Left ventricle myocardium inferior (tissue), 1 donor: ENCODE measurements around the gene SGIP1. TPM values are rescaled to one million over a fixed set of nuclear protein-coding genes. Genes with fewer than 3 reads are reported as not detected.

Source experiments
- DNase-seq: peaks from one replicate; pipeline ENCODE4 v3.0.0-alpha.2; 2020
- H3K27ac ChIP-seq: fragments of 200-600 bp; replicated peaks from 2 replicates; pipeline ENCODE4 v1.8.0; 2021
- H3K27me3 ChIP-seq: fragments of 200-600 bp; 2 replicates; pipeline ENCODE4 v1.8.0; 2021; ENCODE audit warnings: low read depth
- H3K36me3 ChIP-seq: fragments of 200-600 bp; 2 replicates; pipeline ENCODE4 v1.8.0; 2021
- H3K4me1 ChIP-seq: fragments of 200-600 bp; 2 replicates; pipeline ENCODE4 v1.8.0; 2021
- H3K4me3 ChIP-seq: fragments of 200-600 bp; 2 replicates; pipeline ENCODE4 v1.8.0; 2021; ENCODE audit warnings: mild to moderate bottlenecking, moderate library complexity
- H3K9me3 ChIP-seq: fragments of 200-600 bp; replicated peaks from 2 replicates; pipeline ENCODE4 v1.8.0; 2021
- CTCF ChIP-seq: fragments of 200-600 bp; IDR thresholded peaks from 2 replicates; pipeline ENCODE4 v1.8.0; 2021; ENCODE audit warnings: antibody characterized with exemption, mild to moderate bottlenecking, borderline replicate concordance
- intact Hi-C: fragments of 100-400 bp; cut with micrococcal nuclease; formaldehyde crosslinking; loops from one replicate; pipeline ENCODE4 v1.11.0; 2022
- total RNA-seq: library from RNA; stranded (reverse); fragmentation: NEBNext Ultra II Directional; extraction: Animal tissue kit (Norgen Biotek cat#: 25700); gene quantifications from one replicate; pipeline ENCODE4 v1.2.1, GENCODE V29; 2021
- donor health status: DM: no; HTN: yes; CAD: no; lungs with severe emphysema.

SGIP1 gene
- total RNA-seq, 1 donor from 2014 or later = 9.0 TPM

DNA sequence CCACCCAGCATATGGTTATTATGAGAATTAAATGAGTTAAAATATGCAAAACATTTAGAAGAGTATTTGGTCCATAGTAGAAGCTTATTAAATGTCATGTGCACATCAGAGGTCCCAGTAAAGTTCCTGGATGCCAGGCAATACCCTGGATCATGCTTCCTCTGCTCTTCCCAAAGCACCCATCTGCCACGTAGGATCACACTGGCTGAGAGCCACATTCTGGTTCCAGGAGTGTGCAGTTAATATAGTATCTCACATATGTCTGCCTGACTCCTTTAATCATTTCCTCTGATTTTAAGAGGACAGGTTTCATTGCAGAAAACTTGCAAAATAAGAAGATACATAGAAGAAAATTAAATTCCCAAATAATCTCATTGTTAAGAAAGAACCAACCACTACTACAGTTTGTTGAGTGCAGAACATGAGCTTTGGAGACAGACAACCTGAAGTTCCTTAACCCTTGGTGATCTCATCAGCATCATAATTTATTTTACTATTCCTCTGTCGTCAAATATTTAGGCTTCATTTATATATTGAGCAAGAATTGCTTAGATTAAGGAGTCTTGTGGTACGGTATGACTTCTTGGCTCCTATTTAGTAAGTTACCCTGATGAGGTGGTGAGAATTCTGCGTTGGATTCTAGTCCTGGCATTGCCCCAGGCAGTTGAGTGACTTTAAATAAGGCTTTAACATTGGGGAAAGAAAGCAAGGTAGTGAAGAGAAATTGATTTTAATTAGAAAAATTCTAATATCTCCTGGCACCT, 12.3 kb downstream of the SGIP1 start:
- intact Hi-C loops = no loop called here
- no peak for DNase-seq

DNA sequence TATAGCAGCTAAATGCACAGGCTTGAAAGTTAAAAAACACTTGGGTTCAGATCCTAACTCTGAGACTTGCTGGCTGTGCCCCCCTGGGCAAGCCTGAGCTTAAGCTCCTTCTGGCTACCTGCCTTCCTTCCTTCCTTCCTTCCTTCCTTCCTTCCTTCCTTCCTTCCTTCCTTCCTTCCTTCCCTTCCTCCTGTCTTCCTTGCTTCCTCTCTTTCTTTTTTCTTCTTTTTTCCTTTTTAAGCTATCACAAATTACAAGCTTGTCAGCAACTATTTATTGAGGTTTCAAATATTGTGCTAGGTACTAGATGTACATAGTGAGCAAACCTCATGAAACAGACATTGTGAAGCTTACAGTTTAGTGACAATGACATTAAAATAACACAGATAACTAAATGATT, 15.1 kb downstream of the SGIP1 start:
- Histone ChIP-seq H3K9me3 (no peaks in the 10 kb centered on the region), H3K4me3 (no peak overlapping the region), H3K4me1 (peaks cover 29% of the 10 kb centered on the region), H3K36me3 (no peaks in the 10 kb centered on the region), H3K27ac (no peak overlapping the region), H3K27me3 (no peaks in the 10 kb centered on the region)
- intact Hi-C loops = no loop called here
- DNase-seq = no peak
- no peak for TF ChIP-seq CTCF

More for the DNA sequence above, 12.3 kb downstream of the SGIP1 start:
- Histone ChIP-seq H3K27ac (no peak overlapping the region), H3K36me3 (no peaks in the 10 kb centered on the region), H3K9me3 (no peaks in the 10 kb centered on the region), H3K27me3 (no peaks in the 10 kb centered on the region), H3K4me3 (no peak overlapping the region), H3K4me1 (peaks cover 45% of the 10 kb centered on the region)
- no peak for TF ChIP-seq CTCF

DNA sequence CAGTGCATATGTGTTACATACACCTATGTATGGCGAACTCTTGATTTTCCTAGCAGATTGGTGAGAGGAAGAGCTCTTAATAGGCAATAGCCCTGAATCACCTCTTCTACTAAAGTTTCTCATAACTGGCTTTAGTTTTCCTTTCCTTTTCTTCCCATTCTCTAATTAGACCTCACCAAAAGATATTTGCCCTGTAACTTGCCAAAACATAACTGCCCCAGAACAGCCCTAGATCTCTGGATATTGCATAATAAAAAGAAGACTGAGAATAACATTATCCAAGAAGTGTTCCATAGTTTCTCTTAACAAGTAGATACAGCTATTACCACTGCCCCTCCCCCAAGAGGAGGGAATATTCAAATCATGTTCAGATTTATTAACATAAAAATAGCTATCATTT, 16.3 kb downstream of the SGIP1 start:
- intact Hi-C loops = no loop called here
- peaks cover 17% of the 10 kb centered on the region for H3K4me1 ChIP-seq
- no peak overlapping the region for H3K27ac ChIP-seq
- H3K4me3 ChIP-seq = no peak overlapping the region
- TF ChIP-seq CTCF = no peak
- DNase-seq = no peak
- H3K9me3 ChIP-seq = no peaks in the 10 kb centered on the region
- H3K36me3 ChIP-seq = no peaks in the 10 kb centered on the region
- no peaks in the 10 kb centered on the region for H3K27me3 ChIP-seq

DNA sequence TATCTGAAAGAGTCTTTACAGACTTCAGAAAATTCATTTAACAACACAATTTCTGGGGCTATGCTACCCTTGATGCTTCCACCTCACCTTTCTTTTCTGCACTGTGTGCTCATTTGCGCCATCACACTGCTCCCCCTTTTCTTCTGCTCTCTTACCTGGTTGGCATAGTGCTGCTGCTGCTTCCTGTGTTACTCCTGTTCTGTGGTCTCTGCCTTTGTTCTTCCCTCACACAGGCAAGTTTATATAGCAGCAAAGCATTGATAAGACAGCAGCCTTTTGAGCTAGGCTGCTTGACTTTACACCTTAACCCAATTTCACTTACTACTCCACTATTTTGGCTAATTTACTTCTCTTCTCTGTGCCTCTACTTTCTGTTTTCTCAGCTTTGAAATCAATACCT, 18.3 kb downstream of the SGIP1 start:
- intact Hi-C loops = no loop called here
- Histone ChIP-seq H3K36me3 (no peaks in the 10 kb centered on the region), H3K9me3 (no peaks in the 10 kb centered on the region), H3K4me3 (no peak overlapping the region), H3K4me1 (peaks cover 22% of the 10 kb centered on the region), H3K27ac (no peak overlapping the region), H3K27me3 (no peaks in the 10 kb centered on the region)
- DNase-seq = no peak
- TF ChIP-seq CTCF = no peak

DNA sequence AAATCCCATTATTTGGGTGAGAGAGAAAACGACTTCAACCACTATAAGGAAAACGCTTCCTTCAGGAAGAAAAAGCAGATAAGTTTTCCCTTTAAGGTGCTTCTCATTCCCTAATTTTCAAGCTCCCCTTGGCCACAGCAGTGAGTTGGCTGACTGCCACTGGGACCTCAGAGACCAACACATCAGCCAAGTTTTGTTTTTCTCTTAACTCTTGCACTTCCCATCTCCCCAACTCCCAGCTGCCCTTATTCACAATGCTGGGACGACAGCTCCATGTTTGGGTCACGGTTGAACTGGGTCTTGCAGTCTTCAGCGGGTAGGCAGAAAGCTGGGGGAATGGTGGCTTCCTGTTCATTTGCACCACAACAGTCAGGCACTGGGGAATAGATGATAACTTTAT, 18.9 kb downstream of the SGIP1 start:
- no peak overlapping the region for H3K4me3 ChIP-seq
- H3K9me3 ChIP-seq = no peaks in the 10 kb centered on the region
- TF ChIP-seq CTCF = no peak
- DNase-seq = peak; percentile 52
- no peaks in the 10 kb centered on the region for H3K36me3 ChIP-seq
- H3K27me3 ChIP-seq = no peaks in the 10 kb centered on the region
- H3K4me1 ChIP-seq = peaks cover 22% of the 10 kb centered on the region
- H3K27ac ChIP-seq = no peak overlapping the region
- intact Hi-C loops = no loop called here
